HEK293 (cell line): ENCODE data around the gene PSMA7.

Experiments
- CTCF ChIP-seq: fragments of 450-650 bp; formaldehyde crosslinking; IDR thresholded peaks from 2 replicates; pipeline ENCODE4 v1.5.1; 2016; ENCODE audit warnings: missing biosample characterization, missing genetic modification characterization
- KLF1 ChIP-seq: fragments of 450-650 bp; formaldehyde crosslinking; IDR thresholded peaks from 2 replicates; pipeline ENCODE4 v1.5.1; 2016; ENCODE audit warnings: missing biosample characterization, missing genetic modification characterization
- KLF7 ChIP-seq: fragments of 450-650 bp; formaldehyde crosslinking; IDR thresholded peaks from 2 replicates; pipeline ENCODE4 v1.5.1; 2016; ENCODE audit warnings: missing biosample characterization, missing genetic modification characterization, borderline replicate concordance
- PRDM10 ChIP-seq: fragments of 450-650 bp; formaldehyde crosslinking; IDR thresholded peaks from 2 replicates; pipeline ENCODE4 v1.5.1; 2016; ENCODE audit warnings: missing biosample characterization, missing genetic modification characterization
- SETDB1 ChIP-seq: IDR thresholded peaks from one replicate; pipeline ENCODE4 v1.6.1; 2017; ENCODE audit warnings: mild to moderate bottlenecking, low read length, moderate library complexity, mixed read lengths; ENCODE audit not compliant: insufficient read length
- TRIM28 ChIP-seq: IDR thresholded peaks from 2 replicates; pipeline ENCODE4 v1.6.1; 2011; ENCODE audit warnings: low read length, control low read depth, borderline replicate concordance
- ZBTB17 ChIP-seq: fragments of 450-650 bp; formaldehyde crosslinking; IDR thresholded peaks from 2 replicates; pipeline ENCODE4 v1.5.1; 2016; ENCODE audit warnings: missing biosample characterization, missing genetic modification characterization
- ZNF311 ChIP-seq: fragments of 450-650 bp; formaldehyde crosslinking; IDR thresholded peaks from 2 replicates; pipeline ENCODE4 v1.5.1; 2017; ENCODE audit warnings: missing biosample characterization, missing genetic modification characterization, borderline replicate concordance
- ZNF398 ChIP-seq: fragments of 450-650 bp; formaldehyde crosslinking; IDR thresholded peaks from 2 replicates; pipeline ENCODE4 v1.5.1; 2017; ENCODE audit warnings: missing biosample characterization, missing genetic modification characterization
- ZNF530 ChIP-seq: fragments of 450-650 bp; formaldehyde crosslinking; IDR thresholded peaks from 2 replicates; pipeline ENCODE4 v1.5.1; 2016; ENCODE audit warnings: low read depth, missing biosample characterization, missing genetic modification characterization
- ZNF549 ChIP-seq: fragments of 450-650 bp; IDR thresholded peaks from 2 replicates; pipeline ENCODE4 v1.5.1; 2018; ENCODE audit warnings: missing biosample characterization, missing genetic modification characterization, mild to moderate bottlenecking, inconsistent platforms, moderate library complexity
- ZNF600 ChIP-seq: fragments of 450-650 bp; formaldehyde crosslinking; IDR thresholded peaks from 2 replicates; pipeline ENCODE4 v1.5.1; 2016; ENCODE audit warnings: missing biosample characterization, missing genetic modification characterization
- ZNF76 ChIP-seq: fragments of 450-650 bp; formaldehyde crosslinking; IDR thresholded peaks from 2 replicates; pipeline ENCODE4; 2016; ENCODE audit warnings: low read depth, missing biosample characterization, missing genetic modification characterization, borderline replicate concordance
- TF ChIP-seq, protein P1 (sequence below): fragments of 450-650 bp; formaldehyde crosslinking; IDR thresholded peaks from 2 replicates; pipeline ENCODE4 v1.5.1; 2016; ENCODE audit warnings: missing biosample characterization, missing genetic modification characterization

DNA sequence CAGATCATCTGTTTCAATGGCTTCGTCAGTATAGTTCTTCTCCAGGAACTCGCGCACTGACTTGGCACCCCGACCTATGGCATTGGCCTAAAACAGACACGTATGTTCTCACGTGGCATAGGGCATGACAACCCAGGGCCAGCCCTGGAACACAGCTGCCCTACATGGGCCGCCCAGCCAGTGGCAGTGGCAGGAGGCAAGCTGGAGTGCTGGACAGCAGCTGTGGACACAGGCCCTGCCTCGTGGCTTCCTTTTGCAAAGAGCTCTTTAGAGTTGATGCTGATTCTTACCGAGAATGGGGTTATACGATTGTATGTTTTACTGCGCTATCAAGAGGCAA is 5.0 kb downstream of the PSMA7 start:
- no peak for TF ChIP-seq TRIM28
- TF ChIP-seq CTCF (tag by site-specific recombination) = no peak
- TF ChIP-seq SETDB1 = no peak
- TF ChIP-seq, protein P1, sequence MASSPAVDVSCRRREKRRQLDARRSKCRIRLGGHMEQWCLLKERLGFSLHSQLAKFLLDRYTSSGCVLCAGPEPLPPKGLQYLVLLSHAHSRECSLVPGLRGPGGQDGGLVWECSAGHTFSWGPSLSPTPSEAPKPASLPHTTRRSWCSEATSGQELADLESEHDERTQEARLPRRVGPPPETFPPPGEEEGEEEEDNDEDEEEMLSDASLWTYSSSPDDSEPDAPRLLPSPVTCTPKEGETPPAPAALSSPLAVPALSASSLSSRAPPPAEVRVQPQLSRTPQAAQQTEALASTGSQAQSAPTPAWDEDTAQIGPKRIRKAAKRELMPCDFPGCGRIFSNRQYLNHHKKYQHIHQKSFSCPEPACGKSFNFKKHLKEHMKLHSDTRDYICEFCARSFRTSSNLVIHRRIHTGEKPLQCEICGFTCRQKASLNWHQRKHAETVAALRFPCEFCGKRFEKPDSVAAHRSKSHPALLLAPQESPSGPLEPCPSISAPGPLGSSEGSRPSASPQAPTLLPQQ (tag by site-specific recombination) = no peak
- TF ChIP-seq ZBTB17 (tag by site-specific recombination) = no peak
- TF ChIP-seq ZNF600 (tag by site-specific recombination) = no peak
- no peak for TF ChIP-seq KLF1
- TF ChIP-seq ZNF549 (tag by site-specific recombination) = no peak
- TF ChIP-seq ZNF76 (tag by site-specific recombination) = no peak
- no peak for TF ChIP-seq ZNF311 (tag by site-specific recombination)
- TF ChIP-seq PRDM10 (tag by site-specific recombination) = no peak
- TF ChIP-seq KLF7 (tag by site-specific recombination) = no peak
- TF ChIP-seq ZNF398 = no peak
- no peak for TF ChIP-seq ZNF530 (tag by site-specific recombination)
